ENCODE results near the gene MYG1. TPM values are rescaled to one million over a fixed set of nuclear protein-coding genes. Genes with fewer than 3 reads are reported as not detected.

MYG1 gene
- 10 to 100 TPM; 18.4 to 25.6 (median 24.8) TPM for total RNA-seq

- Histone ChIP-seq H3K4me3 (peak within 1 kb of the TSS; percentile 74 to 85 (median 75)), H3K4me1 (peaks cover 0 to 54% (median 21%) of the 10 kb centered on the region in 4 donors), H3K36me3 (peaks cover 0 to 30% (median 0%) of the 10 kb centered on the region in 3 donors), H3K27ac (peak within 1 kb of the TSS; percentile 53 to 87 (median 62)), H3K27me3 (no peaks in the 10 kb centered on the region), H3K9me3 (no peaks in the 10 kb centered on the region)
- peak; percentile 53 to 65 for TF ChIP-seq POLR2A (IDR thresholded peaks at IDR 0.05)
- TF ChIP-seq CTCF (IDR thresholded peaks at IDR 0.05): peak; percentile 9 to 51 (median 30)
- DNase-seq: peak; percentile 85 to 95 (median 93)
These were observed at the start of gene MYG1 for GRCh38 chr12:53299454-53300180. MYG1 (plus strand) TSS chr12:53299695; CDS start chr12:53299738, 43 bp downstream.

- peaks cover 0 to 24% (median 13%) of the 10 kb centered on the region in 4 donors for H3K4me1 ChIP-seq
- DNase-seq: peak; percentile 71 to 93 (median 85)
- peak overlapping the region; percentile 82 to 95 (median 90) for H3K27ac ChIP-seq
- no peaks in the 10 kb centered on the region for H3K27me3 ChIP-seq
- peak overlapping the region; percentile 76 to 94 (median 90) for H3K4me3 ChIP-seq
- H3K9me3 ChIP-seq: no peaks in the 10 kb centered on the region
- TF ChIP-seq POLR2A (IDR thresholded peaks at IDR 0.05) (peak in 1 of 2 donors; percentile 53), CTCF (IDR thresholded peaks at IDR 0.05) (peak in 5 of 6 experiments; percentile 25 to 63 (median 43))
- H3K36me3 ChIP-seq: peaks cover 0 to 17% (median 0%) of the 10 kb centered on the region in 3 donors
These were observed 47.8 kb upstream of the MYG1 start for GRCh38 chr12:53251477-53252348.

GRCh38 chr12:53252349-53252916 lies 47.1 kb upstream of the MYG1 start:
- TF ChIP-seq CTCF (IDR thresholded peaks at IDR 0.05): no peak
- no peak for TF ChIP-seq POLR2A (IDR thresholded peaks at IDR 0.05)
- Histone ChIP-seq H3K4me3 (peak overlapping the region; percentile 76 to 94 (median 90)), H3K27me3 (no peaks in the 10 kb centered on the region), H3K9me3 (no peaks in the 10 kb centered on the region), H3K36me3 (peaks cover 0 to 17% (median 0%) of the 10 kb centered on the region in 3 donors), H3K27ac (peak overlapping the region; percentile 82 to 95 (median 90)), H3K4me1 (peaks cover 0 to 24% (median 13%) of the 10 kb centered on the region in 4 donors)
- peak in 1 of 3 donors; percentile 63 for DNase-seq

- TF ChIP-seq POLR2A (IDR thresholded peaks at IDR 0.05): no peak
- TF ChIP-seq CTCF (IDR thresholded peaks at IDR 0.05): no peak
- H3K27ac ChIP-seq: peak overlapping the region in 1 of 4 donors; percentile 89
These were observed 46.2 kb upstream of the MYG1 start for GRCh38 chr12:53253298-53253697.

More at GRCh38 chr12:53253298-53253697, 46.2 kb upstream of the MYG1 start:
- Histone ChIP-seq H3K36me3 (peaks cover 0 to 17% (median 0%) of the 10 kb centered on the region in 3 donors), H3K27me3 (no peaks in the 10 kb centered on the region), H3K4me3 (peak overlapping the region in 2 of 4 donors; percentile 76 to 94), H3K9me3 (no peaks in the 10 kb centered on the region), H3K4me1 (peaks cover 0 to 24% (median 13%) of the 10 kb centered on the region in 4 donors)
- DNase-seq: no peak

All from Peyer's patch (tissue), 4 donors.